AG04449 (cell line): ENCODE results near the gene FNDC11.

Experiments used
- CTCF ChIA-PET: fragments of 350-600 bp; formaldehyde crosslinking; extraction: SDS; loops from one replicate; lab custom pipeline; 2021; ENCODE audit warnings: antibody characterized with exemption; lab: Yijun Ruan, JAX
- POLR2A ChIA-PET: fragments of 400-600, 350-600 bp; formaldehyde crosslinking; extraction: SDS; loops from one replicate; lab custom pipeline; 2020; ENCODE audit warnings: antibody characterized with exemption, inconsistent platforms; lab: Yijun Ruan, JAX
- DNase-seq: peaks from one replicate; pipeline ENCODE4 v3.0.0-alpha.2; 2010; ENCODE audit warnings: low read depth, low spot score
- H3K4me3 ChIP-seq: 2 replicates; pipeline ENCODE4 v1.5.1; 2011; ENCODE audit warnings: low read depth, mild to moderate bottlenecking, control low read depth, low read length
- CTCF ChIP-seq: IDR thresholded peaks from one replicate; pipeline ENCODE4 v1.5.1; 2011; ENCODE audit warnings: mild to moderate bottlenecking, moderate library complexity, low read length, control low read depth, inconsistent platforms; ENCODE audit not compliant: insufficient read depth; ENCODE audit errors: missing control alignments

The FNDC11 gene

GRCh38 chr20:63540417-63541186 is 13.4 kb upstream of the FNDC11 start:
- POLR2A ChIA-PET = no interaction called here
- no peak for DNase-seq
- TF ChIP-seq CTCF = no peak
- CTCF ChIA-PET = interaction anchor here (1.0 to 5.0 kb wide), 5 partner anchors 11 to 433 kb away, joined by 3 to 28 read pairs (median 4); partner anchors contain the start of gene TPD52L2
- no peak overlapping the region for H3K4me3 ChIP-seq

GRCh38 chr20:63541371-63541770 is 12.6 kb upstream of the FNDC11 start:
- DNase-seq = no peak
- no peak for TF ChIP-seq CTCF
- ChIA-PET CTCF (interaction anchor here (1.2 to 5.0 kb wide), 2 partner anchors 11 to 433 kb away, joined by 3 to 24 read pairs; no protein-coding TSS in a partner anchor), POLR2A (no interaction called here)
- no peak overlapping the region for H3K4me3 ChIP-seq

- TF ChIP-seq CTCF = no peak
- DNase-seq = no peak
- no peak overlapping the region for H3K4me3 ChIP-seq
- ChIA-PET POLR2A (no interaction called here), CTCF (interaction anchor here (2.1 to 5.0 kb wide), 2 partner anchors 12 to 432 kb away, joined by 6 to 24 read pairs; no protein-coding TSS in a partner anchor)
These were observed 11.9 kb upstream of the FNDC11 start for GRCh38 chr20:63542031-63542559.

- no peak for DNase-seq
- no peak for TF ChIP-seq CTCF
- H3K4me3 ChIP-seq = no peak overlapping the region
- ChIA-PET CTCF (interaction anchor here (1.0 to 2.1 kb wide), 3 partner anchors 8 to 431 kb away, joined by 3 to 6 read pairs (median 5); no protein-coding TSS in a partner anchor), POLR2A (no interaction called here)
These were observed 11.3 kb upstream of the FNDC11 start for GRCh38 chr20:63542696-63543095.

- no peak for TF ChIP-seq CTCF
- no peak overlapping the region for H3K4me3 ChIP-seq
- ChIA-PET CTCF (interaction anchor here (1.0 to 2.1 kb wide), 4 partner anchors 8 to 437 kb away, joined by 3 to 6 read pairs (median 4); partner anchors contain the start of gene PRPF6), POLR2A (no interaction called here)
- no peak for DNase-seq
These were observed 10.8 kb upstream of the FNDC11 start for GRCh38 chr20:63543131-63543530.

- CTCF ChIA-PET = interaction anchor here (0.7 to 2.1 kb wide), 5 partner anchors 9 to 437 kb away, joined by 3 to 6 read pairs (median 3); partner anchors contain the start of gene PRPF6
- no peak for TF ChIP-seq CTCF
- POLR2A ChIA-PET = no interaction called here
- no peak overlapping the region for H3K4me3 ChIP-seq
- DNase-seq = no peak
These were observed 10.2 kb upstream of the FNDC11 start for GRCh38 chr20:63543733-63544132.
